HG03025 (cell line): ENCODE data around the gene KIAA0586.
"Not testable (repeated sequence)": the region's sequence is repeated elsewhere in the genome, so short reads cannot be mapped to it uniquely, and the experiment has no call there.

ENCODE experiments used
- ATAC-seq: cut with Tn5 transposase; IDR thresholded peaks from one replicate; pipeline ENCODE4 v1.9.1; 2021; ENCODE audit warnings: mild to moderate bottlenecking, moderate library complexity; ENCODE audit not compliant: unreplicated experiment, low FRiP score

KIAA0586 gene

DNA sequence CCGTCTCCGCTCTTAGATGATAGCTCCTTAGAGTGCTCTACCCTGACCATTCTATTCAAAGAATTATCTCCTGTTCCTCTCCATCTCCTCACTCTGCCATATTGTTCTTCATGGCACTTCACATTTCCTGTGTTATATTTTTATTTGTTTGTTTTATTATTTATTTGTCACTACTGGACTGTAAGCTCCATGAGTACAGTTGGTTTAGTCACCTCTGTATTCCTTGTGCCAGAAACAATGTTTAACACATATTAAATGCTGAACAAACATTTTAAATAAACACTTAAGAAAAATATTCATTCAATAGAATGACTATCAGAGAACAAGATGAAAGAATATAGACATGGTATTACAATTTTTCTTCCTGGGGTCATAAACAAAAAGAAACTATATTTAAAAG lies 35.6 kb downstream of the KIAA0586 start:
- no peak for ATAC-seq

GRCh38 chr14:58464652-58465051 lies 37.1 kb downstream of the KIAA0586 start:
- no peak for ATAC-seq

DNA sequence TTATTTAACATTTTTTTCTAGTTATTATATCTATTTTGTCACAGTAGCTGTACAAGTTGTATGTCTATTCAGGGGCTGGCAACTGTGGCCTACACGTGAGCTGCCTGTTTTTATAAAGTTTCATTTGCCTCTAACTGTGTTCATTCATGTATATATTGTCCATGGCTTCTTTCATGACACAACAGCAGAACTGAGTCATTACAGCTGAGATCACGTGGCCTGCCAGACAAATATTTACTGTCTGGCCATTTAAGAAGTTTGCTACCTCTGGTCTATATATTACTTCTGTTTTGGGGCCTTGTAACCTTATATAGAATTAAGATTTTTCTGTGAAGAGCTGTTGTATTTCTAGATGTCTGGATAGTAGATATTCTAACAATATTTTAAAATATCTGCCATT lies 37.9 kb downstream of the KIAA0586 start:
- ATAC-seq = no peak

GRCh38 chr14:58466459-58466858 lies 38.9 kb downstream of the KIAA0586 start:
- no peak for ATAC-seq

- ATAC-seq = no peak
Measured at GRCh38 chr14:58467575-58467974, 40.1 kb downstream of the KIAA0586 start.

DNA sequence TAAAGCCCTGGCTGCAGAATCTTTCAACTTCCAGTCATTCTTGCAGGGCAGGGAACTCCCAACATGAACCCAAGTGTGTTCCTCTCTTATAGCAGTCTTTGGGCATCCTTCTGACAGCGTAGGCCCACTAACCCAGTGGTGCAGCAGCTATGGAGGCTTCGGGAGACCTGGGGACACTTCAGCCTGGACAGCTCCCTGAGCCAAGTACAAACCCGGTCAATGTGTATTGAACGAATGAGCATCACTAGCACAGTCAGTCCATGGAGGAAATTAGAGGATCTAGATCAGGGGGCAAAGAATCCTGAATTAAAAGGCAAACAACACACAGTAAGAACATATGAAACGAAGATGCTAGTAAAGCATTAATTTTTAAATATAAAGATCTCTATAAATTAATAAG lies 41.8 kb downstream of the KIAA0586 start:
- no peak for ATAC-seq

- no peak for ATAC-seq
Measured at GRCh38 chr14:58476320-58476719, 48.8 kb downstream of the KIAA0586 start.

- ATAC-seq = no peak
Measured at GRCh38 chr14:58477653-58478052, 50.1 kb downstream of the KIAA0586 start.

- not testable (repeated sequence) for ATAC-seq
Measured at GRCh38 chr14:58478329-58478728, 50.8 kb downstream of the KIAA0586 start.

- no peak for ATAC-seq
Measured at GRCh38 chr14:58479975-58480374, 52.5 kb downstream of the KIAA0586 start.

DNA sequence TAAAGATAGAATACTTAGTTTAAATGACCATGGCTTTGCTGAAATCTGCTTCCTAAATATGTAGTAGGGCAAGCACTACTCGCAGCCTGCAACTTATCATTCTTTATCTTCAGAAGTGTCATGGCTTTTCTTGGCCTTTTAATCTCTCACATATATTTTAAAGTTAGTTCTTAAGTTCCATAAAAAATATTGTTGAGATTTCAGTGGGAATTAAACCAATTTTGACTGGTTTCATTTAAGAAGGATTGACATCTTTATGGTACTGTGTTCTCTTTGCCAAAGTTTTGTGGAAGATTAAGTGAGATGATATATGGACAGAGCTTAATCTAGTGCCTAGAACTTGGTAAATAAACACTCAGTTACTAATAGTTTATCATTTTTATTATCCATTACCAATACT lies 56.7 kb downstream of the KIAA0586 start:
- no peak for ATAC-seq

DNA sequence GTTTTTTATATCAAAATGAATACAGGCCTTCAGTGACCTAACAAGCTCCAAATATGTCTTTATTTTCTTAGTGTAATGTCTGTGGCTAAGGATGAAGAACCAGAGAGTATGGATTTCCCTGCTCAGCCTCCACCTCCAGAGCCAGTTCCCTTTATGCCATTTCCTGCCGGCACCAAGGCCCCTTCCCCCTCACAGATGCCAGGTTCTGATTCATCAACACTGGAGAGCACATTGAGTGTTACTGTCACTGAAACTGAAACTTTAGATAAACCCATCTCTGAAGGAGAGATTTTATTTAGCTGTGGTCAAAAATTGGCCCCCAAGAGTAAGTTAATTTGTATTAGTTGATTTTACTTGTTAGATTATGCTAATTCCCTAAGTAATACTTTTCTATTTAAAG lies 61.0 kb downstream of the KIAA0586 start:
- no peak for ATAC-seq

GRCh38 chr14:58491593-58491992 lies 64.1 kb downstream of the KIAA0586 start:
- ATAC-seq = no peak

- no peak for ATAC-seq
Measured at GRCh38 chr14:58492044-58492443, 64.5 kb downstream of the KIAA0586 start.

- ATAC-seq = no peak
Measured at GRCh38 chr14:58501214-58501816, 73.8 kb downstream of the KIAA0586 start.

DNA sequence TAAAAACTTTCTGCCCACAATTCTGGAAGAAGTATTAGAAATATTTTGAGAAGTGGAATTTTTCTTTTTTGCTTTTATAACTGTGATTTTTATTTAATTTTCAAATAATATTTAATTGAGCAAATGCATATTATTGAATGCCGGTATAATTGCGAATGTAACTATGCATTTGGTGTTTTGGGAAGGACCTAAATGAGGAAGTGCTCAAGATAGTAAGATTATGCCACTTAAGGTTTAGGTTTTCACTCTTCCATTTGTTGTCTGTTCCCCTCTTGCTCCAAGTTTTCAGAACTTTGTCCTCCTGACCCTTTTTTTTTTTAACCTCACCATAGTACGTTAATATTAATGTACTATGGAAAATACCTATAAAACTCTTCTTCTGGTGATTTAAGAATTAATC lies 85.8 kb downstream of the KIAA0586 start:
- no peak for ATAC-seq

- ATAC-seq = no peak
Measured at GRCh38 chr14:58517592-58517991, 90.1 kb downstream of the KIAA0586 start.

- ATAC-seq = not testable (repeated sequence)
Measured at GRCh38 chr14:58525691-58526090, 98.2 kb downstream of the KIAA0586 start.

DNA sequence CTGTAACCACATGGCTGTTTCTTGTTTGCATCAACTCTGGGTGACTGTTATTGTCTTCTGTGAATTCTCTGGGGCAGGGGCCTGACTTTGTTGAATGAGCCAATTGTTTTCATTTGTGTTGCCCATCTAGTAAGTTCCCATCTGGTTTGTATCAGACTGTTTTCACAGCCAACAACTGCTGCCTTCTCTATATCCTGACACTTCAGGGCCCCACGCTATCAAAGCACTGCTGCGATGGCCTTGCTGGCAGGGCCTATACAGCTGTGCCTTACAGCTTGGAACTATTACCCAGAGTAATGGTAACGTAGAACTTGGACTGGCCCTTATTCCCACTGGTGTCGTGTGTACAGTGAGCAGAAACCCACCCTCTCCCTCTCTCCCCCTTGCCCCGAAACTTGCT lies 105.9 kb downstream of the KIAA0586 start:
- ATAC-seq = no peak

DNA sequence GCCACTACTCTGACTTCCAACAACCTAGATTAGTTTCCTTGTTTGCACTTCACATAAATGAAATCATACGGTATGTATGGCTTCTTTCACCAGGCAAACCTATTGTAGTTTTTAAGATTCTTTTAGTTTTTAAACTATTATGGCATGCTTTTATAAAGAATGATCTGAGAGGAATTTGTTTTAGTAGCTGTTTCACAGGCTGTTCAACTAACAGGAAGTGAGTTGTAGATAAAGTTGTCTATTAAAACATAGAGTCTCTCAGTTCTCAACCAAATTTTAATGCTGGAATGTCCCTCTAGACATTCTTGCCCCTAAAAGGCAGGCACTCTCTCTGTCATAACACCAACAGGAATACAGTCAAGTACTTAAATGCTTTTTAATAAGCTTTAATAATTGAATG lies 107.5 kb downstream of the KIAA0586 start:
- no peak for ATAC-seq

- ATAC-seq = no peak
Measured at GRCh38 chr14:58537004-58537403, 109.5 kb downstream of the KIAA0586 start.

GRCh38 chr14:58540749-58541632 lies 113.5 kb downstream of the KIAA0586 start:
- ATAC-seq = no peak
